Embryonic facial prominence (tissue), 1 donor: Measurements from ENCODE around the gene ZNF280B.
"Not testable (repeated sequence)": the region's sequence is repeated elsewhere in the genome, so short reads cannot be mapped to it uniquely, and the experiment has no call there.

ENCODE experiments used
- DNase-seq: peaks from one replicate; pipeline ENCODE4 v3.0.0-alpha.2; 2016; ENCODE audit errors: extremely low spot score

The ZNF280B gene

GRCh38 chr22:22464541-22465054, 43.9 kb downstream of the ZNF280B start:
- DNase-seq, result no peak

DNA sequence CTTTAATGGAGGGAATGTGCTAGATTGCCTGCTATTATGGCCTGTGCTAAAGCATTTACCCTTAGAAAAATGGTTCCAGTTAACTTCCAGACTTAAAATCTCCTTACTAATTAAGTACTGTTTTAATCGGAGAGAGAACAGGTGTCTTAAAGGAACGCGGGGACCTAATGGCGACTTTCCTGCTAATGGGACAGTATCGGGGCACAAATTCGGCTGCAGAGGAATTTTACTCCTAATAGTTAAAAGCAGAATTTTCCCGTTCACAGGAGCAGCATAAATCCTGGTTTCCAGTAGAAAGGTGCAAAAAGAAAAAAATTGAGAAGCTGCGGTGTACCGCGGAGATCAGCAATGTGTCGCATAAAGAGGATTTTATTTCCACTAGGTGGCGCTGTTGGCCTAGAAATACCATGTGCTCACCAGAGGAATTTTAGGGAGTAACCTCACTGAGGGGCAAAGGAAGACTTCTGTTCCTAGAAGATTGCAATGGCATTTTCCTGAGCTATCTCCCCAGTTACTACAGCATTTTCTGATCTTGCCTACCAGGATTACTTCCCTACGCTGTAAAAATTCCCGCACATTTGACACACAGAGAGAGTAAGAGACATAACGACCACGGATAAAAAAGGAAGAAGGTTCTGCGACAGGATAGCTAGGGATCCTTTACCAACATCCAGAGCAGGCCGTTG, 44.5 kb downstream of the ZNF280B start:
- DNase-seq, result peak; percentile 14

DNA sequence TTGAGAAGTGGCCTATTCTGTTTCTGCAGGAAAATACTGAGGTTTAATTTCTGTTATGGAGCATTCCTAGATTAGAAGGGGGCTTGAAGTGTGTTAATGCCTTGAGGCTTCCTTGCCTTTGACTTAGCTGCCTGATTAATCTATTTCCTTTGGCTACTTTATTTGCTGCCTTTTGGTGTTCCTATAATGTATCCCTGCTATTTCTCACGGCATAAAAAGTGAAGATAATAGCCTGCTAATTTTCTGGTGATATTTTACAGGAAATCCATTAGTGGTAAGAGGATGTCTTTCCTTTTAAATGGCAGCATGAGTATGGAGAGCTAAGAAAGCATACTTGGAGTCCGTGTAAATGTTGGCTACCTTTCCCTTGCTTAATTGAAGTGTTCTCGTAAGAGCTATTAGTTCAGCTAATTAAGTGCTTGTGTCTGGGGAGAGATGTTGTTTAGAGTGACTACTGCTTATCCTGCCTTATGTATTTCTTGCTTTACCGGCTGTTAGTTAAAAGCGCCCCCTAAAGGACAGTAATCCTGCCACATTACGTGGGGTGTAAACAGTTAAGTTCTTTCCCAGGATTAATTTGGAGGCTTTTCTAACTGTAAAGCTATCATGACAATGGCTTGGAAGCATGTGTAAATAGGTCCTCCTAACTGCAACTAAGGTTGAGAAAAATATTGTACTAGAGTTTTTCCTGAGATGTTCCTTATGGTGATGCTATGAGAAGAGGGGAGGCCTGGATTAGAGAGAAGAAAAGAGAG, 45.6 kb downstream of the ZNF280B start:
- no peak for DNase-seq

GRCh38 chr22:22461583-22461982, 47.0 kb downstream of the ZNF280B start:
- no peak for DNase-seq

- no peak for DNase-seq
Observed at GRCh38 chr22:22461111-22461510, 47.4 kb downstream of the ZNF280B start.

GRCh38 chr22:22460635-22461034, 47.9 kb downstream of the ZNF280B start:
- DNase-seq, result no peak

- no peak for DNase-seq
Observed at GRCh38 chr22:22460060-22460459, 48.5 kb downstream of the ZNF280B start.

DNA sequence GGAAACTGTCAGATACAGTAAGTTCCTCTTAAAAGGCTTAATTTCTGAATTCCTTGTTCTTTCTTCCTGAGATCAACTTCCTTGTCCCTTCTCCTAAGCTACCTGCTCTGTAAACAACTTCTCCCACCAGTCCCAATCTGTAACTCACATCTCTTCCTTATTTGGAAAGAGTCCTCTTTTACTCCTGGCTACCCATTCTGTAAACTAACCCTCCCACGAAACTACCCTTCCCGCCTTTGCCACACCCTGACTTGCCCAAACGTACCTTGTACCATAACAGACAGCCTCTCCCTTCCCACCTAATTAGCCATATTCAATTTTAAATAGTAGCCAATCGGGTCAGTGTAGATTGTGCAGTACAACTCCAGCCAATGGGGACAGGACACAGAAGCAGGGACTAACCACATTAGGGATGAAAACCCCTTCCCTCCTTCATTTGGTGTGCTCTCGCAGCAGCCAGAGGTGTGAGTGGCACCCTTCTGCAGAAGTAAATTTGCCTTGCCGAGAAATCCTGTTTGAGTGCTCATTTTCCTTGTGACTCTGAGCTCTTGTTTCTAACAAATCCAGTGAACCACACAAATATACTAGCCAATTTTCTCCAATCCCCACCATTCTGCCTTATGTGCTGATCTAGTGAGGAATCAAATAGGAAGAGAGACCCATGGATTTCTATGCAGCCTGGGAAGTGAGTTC, 49.5 kb downstream of the ZNF280B start:
- DNase-seq, result no peak

- no peak for DNase-seq
Observed at GRCh38 chr22:22458387-22458786, 50.2 kb downstream of the ZNF280B start.

DNA sequence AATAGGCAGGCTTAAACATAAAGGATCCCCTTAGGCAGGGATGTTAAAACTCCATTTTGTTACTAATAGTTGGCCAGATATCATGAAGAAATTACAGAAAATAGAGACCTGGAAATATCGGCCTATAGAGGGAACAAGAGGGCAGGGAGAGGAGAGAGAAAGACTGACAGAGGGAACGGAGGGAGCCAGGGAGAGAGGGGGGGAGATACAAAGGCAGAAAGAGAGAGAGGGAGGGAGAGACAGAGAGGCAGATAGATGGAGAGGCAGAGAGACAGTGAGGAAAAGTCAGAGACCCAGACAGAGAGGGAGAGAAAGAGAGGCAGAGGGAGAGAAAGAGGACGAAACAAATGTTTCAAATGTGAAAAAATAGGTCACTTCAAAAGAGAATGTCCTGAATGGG, 53.5 kb downstream of the ZNF280B start:
- no peak for DNase-seq

GRCh38 chr22:22452996-22453686, 55.4 kb downstream of the ZNF280B start:
- DNase-seq, result no peak

- DNase-seq, result no peak
Observed at GRCh38 chr22:22452211-22452610, 56.3 kb downstream of the ZNF280B start.

GRCh38 chr22:22450343-22450839, 58.2 kb downstream of the ZNF280B start:
- DNase-seq, result no peak

DNA sequence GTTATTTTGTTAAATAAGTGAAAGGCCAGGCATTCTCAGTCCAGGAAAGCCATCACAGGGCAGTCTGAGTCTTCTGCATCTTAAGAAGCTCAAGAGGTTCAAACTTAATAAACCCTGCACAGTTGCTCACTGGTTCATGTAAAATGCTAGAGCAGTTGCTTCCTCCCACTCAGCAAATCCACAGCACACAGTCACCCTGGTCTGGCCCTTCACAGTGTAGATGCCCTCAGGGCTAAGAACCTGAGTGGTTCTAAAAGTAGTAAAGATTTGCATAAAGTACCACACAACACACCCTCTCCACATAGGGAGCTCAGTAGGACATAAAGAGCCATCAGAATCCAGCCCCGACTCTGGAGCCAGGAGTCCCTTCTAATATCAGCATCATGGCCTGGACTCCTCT, 58.7 kb downstream of the ZNF280B start:
- no peak for DNase-seq

DNA sequence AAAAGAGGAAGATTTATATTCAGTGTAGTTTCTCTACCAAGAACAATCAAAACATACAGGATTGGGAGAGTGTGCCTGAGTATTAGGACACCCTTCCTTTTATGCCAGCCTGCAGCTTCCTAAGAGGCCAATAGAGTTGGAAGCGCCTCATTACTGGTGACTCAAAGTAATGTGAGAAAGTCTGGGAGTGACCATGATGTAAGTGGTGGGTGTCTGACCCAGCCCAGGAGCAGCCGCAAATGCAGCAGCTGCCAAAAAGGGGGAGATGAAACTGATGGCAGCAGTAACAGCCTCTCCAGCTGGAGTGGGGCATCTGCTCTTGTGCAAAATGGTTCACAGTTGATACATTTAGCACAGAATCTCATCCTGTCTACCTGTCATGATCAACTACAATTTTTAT, 62.0 kb downstream of the ZNF280B start:
- no peak for DNase-seq

- not testable (repeated sequence) for DNase-seq
Observed at GRCh38 chr22:22444007-22444589, 64.4 kb downstream of the ZNF280B start.

DNA sequence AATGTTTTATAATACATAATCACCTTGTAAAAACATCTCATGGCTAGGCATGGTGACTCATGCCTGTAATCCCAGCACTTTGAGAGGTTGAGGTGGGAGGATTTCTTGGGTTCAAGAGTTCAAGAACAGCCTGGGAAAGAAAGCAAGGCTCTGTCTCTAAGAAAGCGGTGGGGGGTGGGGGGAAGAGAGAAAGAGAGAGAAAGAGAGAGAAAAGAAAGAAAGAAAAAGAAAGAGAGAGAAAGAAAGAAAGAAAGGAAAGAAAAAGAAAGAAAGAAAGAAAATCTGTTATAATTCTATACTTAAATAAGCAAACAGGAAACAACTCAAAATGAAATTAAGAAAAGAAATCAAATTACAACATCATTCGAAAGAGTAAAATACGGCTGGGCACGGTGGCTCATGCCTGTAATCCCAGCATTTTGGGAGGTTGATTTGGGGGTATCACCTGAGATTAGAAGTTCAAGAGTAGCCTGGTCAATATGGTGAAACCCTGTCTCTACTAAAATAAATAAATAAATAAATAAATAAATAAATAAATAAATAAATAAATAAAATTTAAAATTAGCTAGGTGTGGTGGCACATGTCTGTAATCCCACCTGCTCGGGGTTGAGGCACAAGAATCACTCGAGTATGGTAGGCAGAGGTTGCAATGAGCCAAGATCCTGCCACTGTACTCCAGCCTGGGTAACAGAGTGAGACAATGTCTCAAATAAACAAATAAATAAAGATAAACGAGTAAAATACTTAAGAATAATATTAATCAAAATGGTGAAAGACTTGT, 65.4 kb downstream of the ZNF280B start:
- no peak for DNase-seq

DNA sequence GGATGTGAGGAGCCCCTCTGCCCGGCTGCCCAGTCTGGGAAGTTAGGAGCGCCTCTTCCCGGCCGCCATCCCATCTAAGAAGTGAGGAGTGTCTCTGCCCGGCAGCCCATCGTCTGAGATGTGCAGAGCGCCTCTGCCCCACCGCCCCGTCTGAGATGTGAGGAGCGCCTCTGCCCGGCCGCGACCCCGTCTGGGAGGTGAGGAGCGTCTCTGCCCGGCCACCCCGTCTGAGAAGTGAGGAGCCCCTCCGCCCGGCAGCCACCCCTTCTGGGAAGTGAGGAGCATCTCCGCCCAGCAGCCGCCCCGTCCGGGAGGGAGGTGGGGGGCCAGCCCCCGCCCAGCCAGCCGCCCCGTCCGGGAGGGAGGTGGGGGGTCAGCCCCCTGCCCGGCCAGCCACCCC, 66.9 kb downstream of the ZNF280B start:
- not testable (repeated sequence) for DNase-seq

GRCh38 chr22:22440188-22440587, 68.4 kb downstream of the ZNF280B start:
- DNase-seq, result no peak
